HG03064 (cell line): ENCODE results near the gene PIK3CD.
"Not testable (repeated sequence)": the region's sequence is repeated elsewhere in the genome, so short reads cannot be mapped to it uniquely, and the experiment has no call there.

Experiments used
- ATAC-seq: cut with Tn5 transposase; IDR thresholded peaks from one replicate; pipeline ENCODE4 v1.9.1; 2021; ENCODE audit warnings: low read depth; ENCODE audit not compliant: unreplicated experiment

The PIK3CD gene

DNA sequence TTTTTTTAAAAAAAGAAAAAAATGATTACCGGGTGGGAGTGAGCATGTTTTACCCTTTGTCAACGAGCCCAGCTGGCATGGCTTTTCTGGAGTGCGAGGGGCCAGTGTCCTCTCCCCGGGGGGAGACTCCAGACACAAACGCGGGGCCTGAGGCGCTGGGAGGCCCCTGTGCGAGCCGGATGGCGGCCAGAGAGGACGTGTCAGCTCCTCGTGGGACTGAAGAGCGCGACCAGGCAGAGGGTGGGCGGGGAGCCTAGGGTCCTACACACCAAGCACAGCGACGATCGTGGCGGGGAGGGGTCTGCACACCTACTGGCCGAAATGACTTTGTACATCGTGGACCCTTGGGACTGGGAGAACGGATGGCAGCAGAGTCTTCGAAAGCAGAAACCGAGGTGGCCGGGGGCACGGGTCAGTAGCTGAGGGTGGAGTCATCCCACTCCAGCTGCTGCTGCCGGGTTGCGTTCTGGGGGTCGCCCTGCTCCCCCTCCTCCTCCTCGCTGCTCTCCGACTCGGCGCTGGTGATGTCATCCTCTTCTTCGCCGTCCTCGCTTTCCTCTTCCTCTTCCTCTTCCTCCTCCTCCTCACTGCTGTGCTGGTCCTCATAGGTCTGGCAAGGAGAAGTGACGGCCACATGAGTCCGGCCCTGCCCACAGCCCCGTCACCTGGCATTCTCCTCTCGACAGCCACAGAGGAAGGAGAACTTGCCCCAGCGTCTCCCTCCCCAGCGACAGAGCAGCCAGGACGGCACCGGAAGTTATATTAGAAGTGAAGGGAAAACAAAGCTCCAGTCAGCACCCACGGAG, 78.8 kb downstream of the PIK3CD start:
- ATAC-seq, result no peak

GRCh38 chr1:9731051-9731537, 79.6 kb downstream of the PIK3CD start:
- ATAC-seq, result no peak

- ATAC-seq, result no peak
These were observed 80.0 kb downstream of the PIK3CD start for GRCh38 chr1:9731561-9731960.

DNA sequence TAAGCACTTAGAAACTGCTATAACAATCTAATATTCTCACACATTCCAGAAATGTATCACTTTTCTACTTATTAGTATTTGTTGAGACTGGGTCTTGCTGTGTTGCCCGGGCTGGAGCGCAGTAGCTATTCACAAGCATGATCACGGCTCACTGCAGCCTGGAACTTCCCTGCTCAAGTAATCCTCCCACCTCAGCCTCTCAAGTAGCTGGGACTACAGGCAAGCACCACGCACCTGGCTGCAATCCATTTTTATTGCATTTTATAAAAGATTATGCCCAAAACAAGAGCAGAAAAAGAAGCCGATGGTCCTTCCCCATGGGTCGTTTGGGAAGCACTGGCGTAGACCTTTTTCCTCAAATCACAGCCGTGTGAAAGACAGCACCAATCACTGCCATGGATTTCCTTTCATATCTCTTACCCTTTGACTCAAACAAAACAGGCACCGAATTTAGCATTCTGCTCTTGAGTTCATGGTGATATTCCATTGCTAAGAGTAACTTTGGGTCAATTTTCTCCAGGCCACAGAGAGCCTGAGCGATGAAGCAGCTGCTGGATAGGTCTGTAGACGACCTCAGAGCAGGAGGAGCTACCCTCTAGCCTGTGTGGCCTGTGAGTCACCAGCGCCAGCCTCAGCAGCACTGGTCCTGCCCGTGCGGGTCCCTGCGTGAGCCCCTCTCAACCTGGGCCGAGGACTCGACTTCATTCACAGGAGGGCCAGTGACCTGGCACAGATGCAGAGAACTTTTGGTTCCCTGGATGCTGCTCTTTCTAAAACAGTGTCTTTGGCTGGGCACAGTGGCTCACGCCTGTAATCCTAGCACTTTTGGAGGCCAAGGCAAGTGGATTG, 80.8 kb downstream of the PIK3CD start:
- no peak for ATAC-seq

GRCh38 chr1:9733160-9733789, 81.7 kb downstream of the PIK3CD start:
- ATAC-seq, result no peak

DNA sequence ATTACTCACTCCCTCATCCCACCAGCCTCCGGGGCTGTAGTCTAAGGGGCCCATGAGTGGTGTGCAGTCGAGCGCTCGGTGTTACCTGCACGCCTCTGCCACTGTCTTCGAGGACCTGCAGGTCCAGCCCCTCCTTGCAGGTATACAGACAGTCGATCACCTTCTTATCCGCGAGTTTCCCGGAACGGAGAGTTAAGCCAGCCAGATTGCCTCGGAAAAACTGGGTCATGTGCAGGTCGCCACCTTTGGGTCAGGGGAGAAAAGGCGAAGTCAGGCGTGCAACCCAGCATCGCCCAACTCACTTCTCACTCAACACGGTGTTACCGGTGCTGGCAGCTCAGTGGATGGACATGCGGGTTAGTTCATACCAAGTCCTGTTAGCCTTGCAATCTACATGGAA, 84.3 kb downstream of the PIK3CD start:
- no peak for ATAC-seq

- no peak for ATAC-seq
These were observed 84.7 kb downstream of the PIK3CD start for GRCh38 chr1:9736241-9736640.

DNA sequence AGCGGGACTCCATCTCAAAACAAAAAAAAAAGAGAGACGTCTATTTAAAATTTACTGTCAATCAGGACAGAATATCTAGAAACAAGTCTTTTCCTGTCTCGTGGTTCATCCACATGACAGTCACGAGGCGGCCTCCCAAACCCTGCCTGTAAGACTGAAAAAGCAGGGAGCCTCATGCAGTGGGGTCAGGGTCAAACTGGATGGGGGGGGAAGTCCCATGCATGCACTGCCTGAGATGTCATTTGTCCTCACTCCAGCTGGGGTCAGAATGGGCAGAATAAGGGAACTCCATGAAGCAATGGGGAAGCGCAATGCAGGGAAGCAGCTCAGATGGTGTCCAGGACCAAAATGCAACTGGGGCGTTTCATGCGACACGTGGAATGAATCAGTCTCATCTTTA, 85.5 kb downstream of the PIK3CD start:
- ATAC-seq, result no peak

DNA sequence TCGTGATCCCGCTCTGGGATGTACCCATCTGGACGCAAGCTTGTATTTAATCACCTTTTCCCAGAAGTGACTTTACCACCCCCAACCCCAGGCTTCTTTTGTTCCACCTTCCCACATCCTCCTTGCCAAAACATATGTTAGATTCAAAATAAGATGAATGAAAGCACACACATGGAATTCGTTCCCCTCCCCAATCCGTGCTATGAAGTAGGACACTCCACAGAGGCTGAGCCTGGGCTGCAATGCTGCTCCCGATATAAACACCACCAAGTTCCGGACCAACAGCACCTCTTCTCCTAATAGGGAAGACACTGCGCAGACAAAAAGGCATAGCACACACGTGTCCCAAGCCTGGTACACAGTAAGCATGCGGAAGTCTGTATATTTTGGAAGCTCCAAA, 86.1 kb downstream of the PIK3CD start:
- no peak for ATAC-seq

DNA sequence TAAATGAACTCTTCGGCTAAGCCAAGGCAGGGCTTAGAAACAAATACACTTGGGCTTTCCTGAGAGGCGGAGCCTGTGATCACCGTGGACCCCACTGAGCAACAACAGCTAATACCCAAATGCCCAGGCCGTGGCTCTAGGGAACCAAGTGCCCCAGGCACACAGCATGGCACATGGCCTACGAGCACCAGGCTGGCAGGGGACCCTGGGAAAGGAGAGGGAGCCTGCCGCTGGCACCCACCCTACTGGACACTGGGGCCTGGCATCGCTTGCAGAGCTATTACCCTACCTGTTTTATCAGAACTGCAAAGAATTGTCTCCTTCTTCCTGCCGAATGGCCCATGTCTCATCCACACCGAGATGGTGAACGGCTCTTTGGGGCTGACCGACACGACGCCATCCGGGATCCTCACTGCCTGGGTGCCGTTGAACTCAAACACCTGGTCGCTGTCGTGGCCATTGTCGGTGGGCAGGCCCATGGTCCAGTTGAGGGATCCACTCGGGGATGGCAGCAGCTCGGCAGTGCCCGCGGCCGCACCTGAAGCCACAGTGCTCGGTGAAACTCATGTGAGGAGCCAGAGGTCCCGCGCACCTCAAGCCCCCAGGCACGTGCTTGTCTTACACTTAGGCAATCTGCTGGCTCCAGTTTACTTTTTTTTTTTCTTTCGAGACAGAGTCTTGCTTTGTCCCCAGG, 92.7 kb downstream of the PIK3CD start:
- no peak for ATAC-seq

DNA sequence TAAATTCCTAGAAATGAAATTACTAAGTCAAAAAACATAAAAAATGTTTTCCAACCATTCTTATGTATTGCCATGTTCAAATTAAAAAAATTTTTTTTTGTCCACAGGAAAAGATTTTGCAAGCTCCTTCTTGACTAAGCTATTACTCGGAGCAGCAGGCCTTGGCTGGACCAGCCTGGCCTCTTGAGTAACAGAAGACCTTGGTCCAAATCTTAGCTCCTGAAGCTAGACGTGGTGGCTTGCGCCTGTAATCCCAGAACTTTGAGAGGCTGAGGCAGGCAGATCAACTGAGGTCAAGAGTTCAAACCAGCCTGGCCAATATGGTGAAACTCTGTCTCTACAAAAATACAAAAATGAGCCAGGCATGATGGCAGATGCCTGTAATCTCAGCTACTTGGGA, 94.7 kb downstream of the PIK3CD start:
- ATAC-seq, result no peak

DNA sequence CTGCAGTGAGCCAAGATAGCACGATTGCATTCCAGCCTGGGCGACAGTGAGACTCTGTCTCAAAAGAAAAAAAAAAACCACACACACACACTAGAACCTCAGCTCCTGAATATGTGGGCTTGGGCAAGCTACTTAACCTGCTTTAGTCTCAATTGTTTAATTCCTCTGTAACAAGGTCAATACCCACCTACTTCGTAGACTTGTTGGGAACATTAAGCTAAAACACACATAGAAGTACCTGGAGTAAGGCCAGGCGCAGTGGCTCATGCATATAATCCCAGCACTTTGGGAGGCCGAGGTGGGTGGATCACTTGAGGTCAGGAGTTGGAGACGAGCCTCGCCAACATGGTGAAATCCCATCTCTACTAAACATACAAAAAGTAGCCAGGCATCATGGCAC, 95.1 kb downstream of the PIK3CD start:
- no peak for ATAC-seq

DNA sequence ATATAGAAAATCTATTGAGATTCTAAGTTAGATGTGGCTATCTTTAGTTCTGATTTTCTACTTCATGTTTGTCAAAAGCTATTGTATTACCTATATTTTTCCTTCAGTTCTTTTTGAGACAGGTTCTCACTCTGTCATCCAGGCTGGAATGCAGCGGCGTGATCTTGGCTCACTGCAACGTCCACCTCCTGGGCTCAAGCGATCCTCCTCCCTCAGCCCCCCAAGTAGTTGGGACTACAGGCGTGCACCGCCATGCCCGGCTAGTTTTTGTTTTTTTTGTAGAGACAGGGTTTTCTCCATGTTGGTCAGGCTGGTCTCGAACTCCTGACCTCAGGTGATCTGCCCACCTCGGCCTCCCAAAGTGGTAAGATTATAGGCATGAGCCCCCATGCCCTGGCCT, 96.9 kb downstream of the PIK3CD start:
- ATAC-seq, result not testable (repeated sequence)

- no peak for ATAC-seq
These were observed 97.8 kb downstream of the PIK3CD start for GRCh38 chr1:9749361-9749760.

- ATAC-seq, result no peak
These were observed 100.4 kb downstream of the PIK3CD start for GRCh38 chr1:9751971-9752370.

DNA sequence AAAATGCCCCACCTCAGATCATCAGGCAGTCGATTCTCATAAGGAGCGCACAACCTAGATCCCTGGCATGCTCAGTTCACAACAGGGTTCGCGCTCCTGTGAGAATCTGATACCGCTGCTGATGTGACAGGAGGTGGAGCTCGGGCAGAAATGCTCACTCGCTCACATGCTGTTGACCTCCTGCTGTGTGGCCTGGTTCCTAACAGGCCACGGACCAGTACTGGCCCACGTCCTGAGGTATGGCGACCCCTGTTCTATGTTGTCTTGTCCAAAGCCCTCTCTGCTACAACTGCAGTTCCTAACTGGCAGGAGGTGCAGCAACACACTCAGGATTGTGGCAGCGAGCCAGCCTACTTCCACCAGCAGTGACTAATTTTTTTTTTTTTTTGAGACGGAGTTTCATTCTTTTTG, 101.6 kb downstream of the PIK3CD start:
- no peak for ATAC-seq

DNA sequence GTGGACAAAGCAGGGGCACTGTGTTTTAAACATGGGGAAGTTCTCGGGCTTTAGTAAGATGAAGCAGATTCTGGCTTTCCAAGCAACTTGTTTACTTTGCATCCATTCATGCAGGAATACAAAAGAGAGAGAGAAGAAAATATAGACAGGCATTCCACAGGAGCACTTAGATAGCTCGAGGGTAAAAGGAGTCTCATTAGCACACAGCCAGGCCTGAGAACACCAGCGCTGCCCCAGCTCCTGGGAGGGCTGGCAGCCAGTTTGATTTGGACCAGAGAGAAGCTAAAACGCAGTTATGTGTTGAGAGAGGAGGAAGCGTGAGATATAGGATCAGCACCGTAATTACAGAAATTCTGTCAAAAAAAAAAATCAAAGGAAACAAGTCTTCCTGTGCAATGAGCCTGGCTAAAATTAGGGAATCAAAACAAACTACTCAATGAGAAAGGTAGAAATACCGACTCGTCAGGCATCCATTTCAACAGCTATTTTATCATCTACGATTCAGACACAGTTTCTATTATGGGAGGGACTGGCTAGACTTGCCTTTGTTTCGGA, 104.0 kb downstream of the PIK3CD start:
- no peak for ATAC-seq

DNA sequence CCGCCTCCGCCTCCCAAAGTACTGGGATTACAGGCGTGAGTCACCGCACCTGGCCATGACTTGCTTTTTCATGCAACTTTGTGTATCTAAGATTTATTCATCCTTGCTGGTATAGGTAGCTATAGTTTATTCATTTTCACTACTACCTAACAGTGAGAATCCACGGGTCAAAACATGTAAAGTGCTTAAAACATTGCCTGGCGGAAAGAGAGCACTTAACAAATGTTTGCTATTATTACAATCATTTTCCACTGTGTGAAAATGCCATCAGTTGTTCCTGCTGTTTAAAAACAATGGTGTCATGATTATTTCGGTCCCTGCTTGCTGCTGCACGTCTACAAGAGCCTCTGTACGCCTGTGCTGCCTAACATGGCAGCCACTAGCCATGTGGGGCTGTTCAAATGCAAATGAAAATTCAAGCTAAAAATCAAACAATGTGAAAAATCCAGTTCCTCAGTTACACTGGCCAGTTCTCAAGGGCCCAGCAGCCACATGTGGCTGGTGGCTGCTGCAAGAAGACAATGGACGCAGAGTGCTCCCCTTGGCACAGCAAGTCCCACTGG, 107.1 kb downstream of the PIK3CD start:
- ATAC-seq, result no peak

DNA sequence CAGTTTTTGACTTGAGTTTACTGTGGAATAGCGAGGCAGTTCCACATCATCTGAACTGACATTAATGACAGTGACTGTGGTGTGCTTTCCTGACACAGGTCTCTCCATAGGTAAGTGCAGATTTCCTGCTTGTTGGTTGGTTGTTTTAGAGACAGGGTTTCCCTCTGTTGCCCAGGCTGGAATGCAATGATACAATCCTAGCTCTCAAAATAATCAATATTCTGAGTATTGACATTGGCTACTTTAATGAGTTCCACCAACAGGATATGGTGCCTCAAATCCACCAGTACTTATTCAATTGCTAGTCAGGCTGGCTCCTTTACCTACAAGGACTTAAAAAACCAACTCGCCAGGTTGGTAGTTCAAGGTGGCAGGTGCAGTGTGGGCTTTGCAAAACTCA, 108.4 kb downstream of the PIK3CD start:
- no peak for ATAC-seq

GRCh38 chr1:9760824-9761223, 109.3 kb downstream of the PIK3CD start:
- no peak for ATAC-seq
